Esophagus muscularis mucosa (tissue), 4 donors: Measurements from ENCODE around the gene CD52. TPM values are rescaled to one million over a fixed set of nuclear protein-coding genes. Genes with fewer than 3 reads are reported as not detected.

Experiments used
- DNase-seq: peaks from one replicate; pipeline ENCODE4 v3.0.0-alpha.2; 2017; ENCODE audit errors: extremely low spot score
- H3K27ac ChIP-seq, 4 donors: fragments of 200-600 bp; sonication (generic); replicated peaks in 1 of 4; 1 replicate in 3 of 4; 2 replicates in 1 of 4; pipeline ENCODE4 v1.5.1; 2016 to 2019; ENCODE audit warnings: mild to moderate bottlenecking in 1 of 4
- H3K27me3 ChIP-seq, 4 donors: fragments of 200-600 bp; sonication (generic); one replicate each; pipeline versions ENCODE4 v1.5.1 to v1.6.0; 2016 to 2019
- H3K36me3 ChIP-seq, 4 donors: fragments of 200-600 bp; sonication (generic); one replicate each; pipeline ENCODE4 v1.5.1; 2016 to 2019
- H3K4me1 ChIP-seq, 4 donors: fragments of 200-600 bp; sonication (generic); one replicate each; pipeline ENCODE4 v1.5.1; 2016 to 2019
- H3K4me3 ChIP-seq, 4 donors: fragments of 200-600 bp; sonication (generic); 1 replicate in 2 of 4; 2 replicates in 2 of 4; pipeline ENCODE4 v1.5.1; 2016 to 2019; ENCODE audit warnings: mild to moderate bottlenecking in 4 of 4, moderate library complexity in 1 of 4
- H3K9me3 ChIP-seq, 4 donors: fragments of 200-600 bp; sonication (generic); 1 replicate in 3 of 4; 2 replicates in 1 of 4; pipeline ENCODE4 v1.5.1; 2016 to 2019
- EP300 ChIP-seq: sonication (generic); formaldehyde crosslinking; IDR thresholded peaks from one replicate; pipeline ENCODE4 v1.6.1; 2017; ENCODE audit warnings: antibody characterized with exemption
- POLR2A ChIP-seq: fragments of 450-650 bp; IDR thresholded peaks from one replicate; pipeline ENCODE4 v1.6.1; 2017; ENCODE audit warnings: antibody characterized with exemption, moderate library complexity, mild to moderate bottlenecking, low read depth
- POLR2AphosphoS5 ChIP-seq, 2 donors: sonication (generic); formaldehyde crosslinking; IDR thresholded peaks; one replicate each; pipeline ENCODE4 v1.6.1; 2017; ENCODE audit warnings: antibody characterized with exemption in 2 of 2
- WGBS: methylation state at CpG from one replicate; pipeline ENCODE4 v1.1.5; 2018; 5-methylcytosine and 5-hydroxymethylcytosine counted together
- intact Hi-C: fragments of 100-400 bp; cut with DNase I; formaldehyde crosslinking; loops from one replicate; pipeline ENCODE4 v1.15.1; 2023
- total RNA-seq, 4 donors: library from RNA; depleted of rRNA; stranded (reverse); fragments of >200 nt; gene quantifications; one replicate each; pipeline versions ENCODE4 v1.1.0 to v1.2.1, GENCODE V29; 2016
- TF ChIP-seq, protein P1 (sequence below), 3 experiments: fragments of 200-600 bp in 2 of 3; fragments of 450-650 bp in 1 of 3; sonication (generic) in 2 of 3; IDR thresholded peaks; one replicate each; pipeline ENCODE4 v1.5.1; 2017 to 2019; ENCODE audit warnings: antibody characterized with exemption in 3 of 3, mild to moderate bottlenecking in 2 of 3, moderate library complexity in 1 of 3

CD52 gene
- total RNA-seq, 4 donors from 2014 or later, result 3.8 to 14.0 (median 7.1) TPM; not detected in 1

DNA sequence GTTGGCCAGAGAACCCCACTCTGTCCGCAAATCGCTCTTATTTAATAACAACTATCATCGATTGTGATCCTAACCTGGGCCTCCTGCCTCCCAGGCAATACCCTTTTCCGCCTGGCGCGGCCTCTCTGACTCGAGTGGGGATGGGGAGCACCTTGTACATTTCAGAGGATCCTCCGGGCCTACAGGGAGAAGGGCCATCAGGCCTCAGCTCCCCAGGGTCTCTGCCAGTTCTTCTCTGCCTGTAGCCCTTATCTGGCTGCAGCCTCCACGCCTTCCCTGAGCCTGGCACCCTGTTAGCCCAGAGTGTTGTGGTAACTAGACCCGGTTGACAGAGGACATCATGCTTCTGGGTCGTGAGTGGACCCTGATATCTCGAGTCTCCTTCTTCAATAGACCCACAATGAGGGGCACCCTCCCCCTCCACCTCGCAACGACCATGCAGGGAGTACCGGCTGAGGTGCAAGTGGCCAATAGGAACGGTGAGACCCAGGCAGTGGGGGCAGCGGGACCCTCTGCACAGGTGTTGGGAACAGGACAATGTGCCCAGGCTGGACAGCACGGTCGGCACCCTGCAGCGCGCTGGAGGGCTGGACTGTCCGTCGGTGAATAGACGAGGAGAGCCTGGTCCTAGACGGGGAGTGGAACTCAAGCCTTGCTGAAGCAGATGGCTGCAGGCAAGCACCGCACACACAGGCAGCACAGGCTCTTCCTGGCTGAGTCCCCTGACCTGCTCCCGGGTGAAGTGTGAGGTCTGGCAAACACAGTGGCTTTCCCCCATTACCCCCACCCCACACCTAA, 43.2 kb downstream of the CD52 start:
- no peak for DNase-seq
- intact Hi-C loops, result no loop called here
- TF ChIP-seq POLR2A (no peak), POLR2AphosphoS5 (IDR thresholded peaks at IDR 0.05) (no peak)
- TF ChIP-seq, protein P1, sequence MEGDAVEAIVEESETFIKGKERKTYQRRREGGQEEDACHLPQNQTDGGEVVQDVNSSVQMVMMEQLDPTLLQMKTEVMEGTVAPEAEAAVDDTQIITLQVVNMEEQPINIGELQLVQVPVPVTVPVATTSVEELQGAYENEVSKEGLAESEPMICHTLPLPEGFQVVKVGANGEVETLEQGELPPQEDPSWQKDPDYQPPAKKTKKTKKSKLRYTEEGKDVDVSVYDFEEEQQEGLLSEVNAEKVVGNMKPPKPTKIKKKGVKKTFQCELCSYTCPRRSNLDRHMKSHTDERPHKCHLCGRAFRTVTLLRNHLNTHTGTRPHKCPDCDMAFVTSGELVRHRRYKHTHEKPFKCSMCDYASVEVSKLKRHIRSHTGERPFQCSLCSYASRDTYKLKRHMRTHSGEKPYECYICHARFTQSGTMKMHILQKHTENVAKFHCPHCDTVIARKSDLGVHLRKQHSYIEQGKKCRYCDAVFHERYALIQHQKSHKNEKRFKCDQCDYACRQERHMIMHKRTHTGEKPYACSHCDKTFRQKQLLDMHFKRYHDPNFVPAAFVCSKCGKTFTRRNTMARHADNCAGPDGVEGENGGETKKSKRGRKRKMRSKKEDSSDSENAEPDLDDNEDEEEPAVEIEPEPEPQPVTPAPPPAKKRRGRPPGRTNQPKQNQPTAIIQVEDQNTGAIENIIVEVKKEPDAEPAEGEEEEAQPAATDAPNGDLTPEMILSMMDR (IDR thresholded peaks at IDR 0.05), result no peak
- Histone ChIP-seq H3K9me3 (no peaks in the 10 kb centered on the region), H3K4me3 (peak overlapping the region; percentile 31 to 50 (median 36)), H3K27me3 (peaks cover 0 to 92% (median 25%) of the 10 kb centered on the region in 4 donors), H3K36me3 (no peaks in the 10 kb centered on the region), H3K27ac (no peak overlapping the region), H3K4me1 (peaks cover 10 to 16% (median 15%) of the 10 kb centered on the region in 4 donors)
- 53% methylated on average over 15 of the region's 27 CpGs for WGBS

DNA sequence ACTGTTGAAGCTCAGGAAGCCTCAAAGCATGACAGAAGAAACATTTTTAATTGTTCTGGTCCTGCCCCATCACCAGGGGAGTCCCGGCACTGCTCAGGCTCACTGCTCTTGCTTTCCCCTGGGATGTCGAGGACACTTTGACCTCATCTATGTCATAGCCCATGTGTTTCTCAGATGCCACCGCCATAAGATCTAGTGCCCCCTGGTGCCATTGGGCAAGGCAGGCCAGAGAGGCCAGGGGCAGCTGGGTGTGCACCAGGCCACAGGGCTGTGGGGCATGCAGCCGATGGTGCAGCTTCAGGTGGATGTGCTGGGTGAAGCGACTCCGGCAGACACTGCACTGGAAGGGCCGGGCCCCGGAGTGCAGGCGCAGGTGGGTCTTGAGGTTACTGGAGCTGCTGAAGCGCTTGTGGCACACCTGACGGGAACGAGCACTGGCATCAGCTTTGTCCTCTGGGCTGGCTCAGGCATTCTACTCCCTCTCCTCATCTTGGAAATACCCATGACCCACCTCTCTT, 43.9 kb downstream of the CD52 start:
- DNase-seq, result no peak
- Histone ChIP-seq H3K4me3 (no peak overlapping the region), H3K27ac (no peak overlapping the region), H3K36me3 (no peaks in the 10 kb centered on the region), H3K4me1 (peaks cover 10 to 16% (median 15%) of the 10 kb centered on the region in 4 donors), H3K27me3 (peaks cover 0 to 86% (median 25%) of the 10 kb centered on the region in 4 donors), H3K9me3 (no peaks in the 10 kb centered on the region)
- TF ChIP-seq POLR2AphosphoS5 (IDR thresholded peaks at IDR 0.05) (no peak), EP300 (no peak), POLR2A (no peak)
- TF ChIP-seq, protein P1 (IDR thresholded peaks at IDR 0.05), result no peak
- intact Hi-C loops, result no loop called here
- 81% methylated on average over 12 of the region's 12 CpGs for WGBS

DNA sequence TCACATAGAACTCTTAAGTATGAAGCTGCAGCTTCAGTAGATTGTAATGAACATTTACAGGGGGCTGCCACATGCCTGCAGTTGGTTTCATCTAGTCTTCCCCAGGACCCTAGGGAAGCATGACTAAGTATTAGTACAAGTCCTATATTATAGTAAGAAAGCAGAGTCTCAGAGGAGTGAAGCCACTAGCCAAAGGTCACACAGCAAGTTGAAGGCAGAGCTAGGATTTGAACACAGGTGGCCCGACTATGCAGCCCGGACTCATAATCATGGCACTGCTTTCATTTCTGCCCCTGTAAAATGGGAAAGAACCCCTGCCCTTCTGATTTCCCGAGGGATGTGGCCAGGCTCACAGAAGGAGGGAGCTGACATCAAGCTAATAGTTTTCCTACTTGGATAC, 44.6 kb downstream of the CD52 start:
- intact Hi-C loops, result no loop called here
- Histone ChIP-seq H3K36me3 (no peaks in the 10 kb centered on the region), H3K27ac (no peak overlapping the region), H3K4me1 (peaks cover 10 to 16% (median 15%) of the 10 kb centered on the region in 4 donors), H3K9me3 (no peaks in the 10 kb centered on the region), H3K27me3 (peaks cover 0 to 86% (median 25%) of the 10 kb centered on the region in 4 donors), H3K4me3 (no peak overlapping the region)
- TF ChIP-seq EP300, result no peak
- 97% methylated on average over 3 of the region's 3 CpGs for WGBS
- no peak for DNase-seq

DNA sequence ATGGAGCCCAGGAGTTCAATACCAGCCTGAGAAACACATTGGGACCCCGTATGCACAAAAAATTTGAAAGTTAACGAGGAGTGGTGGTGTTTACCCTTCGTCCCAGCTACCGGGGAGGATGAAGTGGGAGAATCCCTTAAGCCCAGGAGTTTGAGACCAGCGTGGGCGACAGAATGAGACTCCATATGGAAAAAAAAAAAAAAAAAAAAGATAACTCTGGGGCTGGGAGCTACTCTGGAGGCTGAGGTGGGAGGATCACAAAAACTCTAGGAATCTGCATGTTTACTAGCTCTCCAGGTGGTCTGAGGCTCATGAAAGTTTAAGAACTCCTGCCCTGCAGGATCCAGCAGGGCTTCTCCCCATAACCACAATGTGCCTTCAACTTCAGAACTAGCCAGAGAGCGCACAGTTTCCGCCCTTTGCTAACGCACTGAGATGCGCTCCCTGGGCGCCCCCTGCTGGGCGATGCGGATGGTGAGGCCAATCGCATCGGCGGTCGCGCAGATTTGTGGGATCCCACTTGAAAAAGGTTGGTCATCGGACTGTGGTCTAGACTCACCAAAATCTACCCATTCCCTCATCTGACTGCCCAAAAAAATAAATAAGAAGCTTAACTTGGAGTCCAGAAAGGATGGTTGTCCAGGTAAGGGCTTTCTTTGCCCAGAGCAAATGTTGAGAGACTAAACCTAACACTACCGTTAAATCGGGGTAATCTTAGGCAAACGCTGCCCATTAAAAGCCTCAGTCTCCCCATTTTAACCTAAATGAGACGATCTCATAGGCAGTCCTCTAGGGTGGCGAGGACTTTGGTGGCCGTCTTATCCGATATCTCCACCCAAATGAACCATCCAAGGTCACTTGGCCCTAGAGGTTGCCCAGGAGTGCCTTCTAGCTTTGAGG, 46.0 kb downstream of the CD52 start:
- WGBS, result 36% methylated on average over 24 of the region's 26 CpGs
- intact Hi-C loops, result no loop called here
- TF ChIP-seq, protein P1 (IDR thresholded peaks at IDR 0.05), result peak; percentile 64 to 92 (median 65)
- TF ChIP-seq POLR2AphosphoS5 (IDR thresholded peaks at IDR 0.05), result no peak
- H3K4me3 ChIP-seq, result no peak overlapping the region
- no peaks in the 10 kb centered on the region for H3K9me3 ChIP-seq
- peaks cover 0 to 86% (median 25%) of the 10 kb centered on the region in 4 donors for H3K27me3 ChIP-seq
- H3K27ac ChIP-seq, result no peak overlapping the region
- no peaks in the 10 kb centered on the region for H3K36me3 ChIP-seq
- peaks cover 10 to 16% (median 15%) of the 10 kb centered on the region in 4 donors for H3K4me1 ChIP-seq
- peak; percentile 95 for DNase-seq

DNA sequence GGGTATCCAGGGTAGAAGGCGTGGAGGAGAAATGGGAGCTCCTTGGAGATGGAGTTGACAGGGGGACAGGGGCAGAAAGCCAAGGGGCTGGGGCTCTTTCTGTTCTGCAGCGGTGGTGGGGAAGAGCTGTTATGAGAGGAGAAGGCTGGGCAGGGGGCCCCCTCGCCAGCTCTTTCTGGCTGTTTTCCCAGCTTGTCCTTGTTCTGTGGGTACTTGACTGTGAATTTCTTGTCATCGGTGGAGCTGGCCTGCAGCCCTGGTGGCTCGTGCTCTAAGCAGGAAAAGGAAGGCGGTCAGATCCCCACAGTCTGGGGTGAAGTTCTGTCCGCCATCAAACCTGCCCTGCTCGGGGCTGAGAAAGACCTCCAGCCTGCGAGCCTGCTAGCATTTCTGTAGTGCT, 47.2 kb downstream of the CD52 start:
- TF ChIP-seq, protein P1 (IDR thresholded peaks at IDR 0.05), result no peak
- TF ChIP-seq EP300, result no peak
- no peak for TF ChIP-seq POLR2A
- intact Hi-C loops, result no loop called here
- Histone ChIP-seq H3K27ac (no peak overlapping the region), H3K36me3 (no peaks in the 10 kb centered on the region), H3K4me3 (no peak overlapping the region), H3K9me3 (no peaks in the 10 kb centered on the region), H3K4me1 (peaks cover 9 to 13% (median 12%) of the 10 kb centered on the region in 4 donors), H3K27me3 (peaks cover 0 to 86% (median 20%) of the 10 kb centered on the region in 4 donors)
- 48% methylated on average over 9 of the region's 9 CpGs for WGBS
- no peak for DNase-seq
